ENCODE data around the gene SLC26A11. TPM values are rescaled to one million over a fixed set of nuclear protein-coding genes. Genes with fewer than 3 reads are reported as not detected.

Gene SLC26A11
- total and polyA plus RNA-seq, 2 donors (not counting 1 experiment from before 2014, with no cell fraction given), result 10.1 to 31.4 TPM

DNA sequence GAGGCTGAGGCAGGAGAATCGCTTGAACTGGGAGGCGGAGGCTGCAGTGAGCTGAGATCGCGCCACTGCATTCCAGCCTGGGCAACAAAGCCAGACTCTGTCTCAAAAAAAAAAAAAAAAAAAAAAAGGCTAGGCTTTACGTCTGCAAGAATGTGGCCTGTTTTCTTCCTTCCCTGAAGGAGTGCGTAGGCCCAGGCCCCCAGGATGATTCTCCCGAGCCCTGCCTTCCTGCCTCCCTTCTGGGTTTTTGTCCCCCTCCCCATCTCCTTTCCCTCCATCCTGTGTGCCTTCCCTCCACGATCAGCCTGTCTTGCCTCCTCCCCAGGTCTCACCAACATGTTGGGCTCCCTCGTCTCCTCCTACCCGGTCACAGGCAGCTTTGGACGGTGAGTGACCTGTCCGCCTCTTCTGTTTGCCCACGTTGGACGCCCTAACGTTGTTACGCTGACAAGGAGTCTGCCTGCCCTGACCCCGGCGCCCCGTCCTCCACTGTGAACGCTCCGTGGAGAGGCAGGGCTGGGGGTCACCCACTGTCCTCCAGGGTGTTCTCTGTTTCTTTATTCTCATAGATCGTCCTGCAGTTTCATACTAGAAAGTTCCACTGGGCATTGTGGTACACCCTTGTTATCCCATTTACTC, 24.8 kb downstream of the SLC26A11 start:
- no peaks in the 10 kb centered on the region for H3K79me2 ChIP-seq (ENCODE audit: control insufficient read depth, insufficient read depth, low read length)
- Mint-ChIP-seq H3K27me3 (no peaks in the 10 kb centered on the region), H3K27ac (no peak overlapping the region), H3K4me3 (no peak overlapping the region), H3K9me3 (ENCODE audit: insufficient read depth) (no peaks in the 10 kb centered on the region), H3K4me1 (no peaks in the 10 kb centered on the region)
- H3K4me1 ChIP-seq (ENCODE audit: control insufficient read depth in 2 of 2, insufficient read depth in 2 of 2, low read length in 2 of 2), result no peaks in the 10 kb centered on the region
- intact Hi-C loops (cut with micrococcal nuclease), result no loop called here
- H3K4me2 ChIP-seq (replicated peaks; ENCODE audit: low read depth, low read length, poor library complexity, severe bottlenecking), result no peak overlapping the region
- no peaks in the 10 kb centered on the region for H3K27me3 ChIP-seq (replicated peaks in 1 of 4; ENCODE audit: control extremely low read depth in 1 of 4, control insufficient read depth in 3 of 4, insufficient read depth in 4 of 4, low read length in 3 of 4)
- ChIA-PET POLR2A (no interaction called here), CTCF (no interaction called here)
- H3K4me3 ChIP-seq (ENCODE audit: control extremely low read depth in 1 of 5, extremely low read depth in 1 of 5, insufficient read depth in 1 of 5, low read depth in 2 of 5, low read length in 4 of 5), result no peak overlapping the region
- H4K20me1 ChIP-seq (ENCODE audit: control insufficient read depth, insufficient read depth, low read length, poor library complexity, severe bottlenecking), result no peaks in the 10 kb centered on the region
- H3K9me3 ChIP-seq (ENCODE audit: control extremely low read depth in 1 of 3, control insufficient read depth in 2 of 3, insufficient read depth in 1 of 3, low read length in 2 of 3), result peaks cover 0 to 3% (median 0%) of the 10 kb centered on the region in 3 donors
- no peak for DNase-seq
- no peak for ATAC-seq (ENCODE audit: low read depth)
- TF ChIP-seq, protein P1, sequence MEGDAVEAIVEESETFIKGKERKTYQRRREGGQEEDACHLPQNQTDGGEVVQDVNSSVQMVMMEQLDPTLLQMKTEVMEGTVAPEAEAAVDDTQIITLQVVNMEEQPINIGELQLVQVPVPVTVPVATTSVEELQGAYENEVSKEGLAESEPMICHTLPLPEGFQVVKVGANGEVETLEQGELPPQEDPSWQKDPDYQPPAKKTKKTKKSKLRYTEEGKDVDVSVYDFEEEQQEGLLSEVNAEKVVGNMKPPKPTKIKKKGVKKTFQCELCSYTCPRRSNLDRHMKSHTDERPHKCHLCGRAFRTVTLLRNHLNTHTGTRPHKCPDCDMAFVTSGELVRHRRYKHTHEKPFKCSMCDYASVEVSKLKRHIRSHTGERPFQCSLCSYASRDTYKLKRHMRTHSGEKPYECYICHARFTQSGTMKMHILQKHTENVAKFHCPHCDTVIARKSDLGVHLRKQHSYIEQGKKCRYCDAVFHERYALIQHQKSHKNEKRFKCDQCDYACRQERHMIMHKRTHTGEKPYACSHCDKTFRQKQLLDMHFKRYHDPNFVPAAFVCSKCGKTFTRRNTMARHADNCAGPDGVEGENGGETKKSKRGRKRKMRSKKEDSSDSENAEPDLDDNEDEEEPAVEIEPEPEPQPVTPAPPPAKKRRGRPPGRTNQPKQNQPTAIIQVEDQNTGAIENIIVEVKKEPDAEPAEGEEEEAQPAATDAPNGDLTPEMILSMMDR (IDR thresholded peaks at IDR 0.05), result no peak
- no peak for TF ChIP-seq EZH2 (IDR thresholded peaks at IDR 0.05; ENCODE audit: borderline replicate concordance, insufficient read depth, low read depth, low read length, poor library complexity, severe bottlenecking)
- no peak overlapping the region for H2AFZ ChIP-seq (ENCODE audit: insufficient read depth, low read depth, low read length, poor library complexity, severe bottlenecking)
- no peak overlapping the region for H3K27ac ChIP-seq (ENCODE audit: low read length in 2 of 2)
- WGBS (ENCODE audit: insufficient coverage), result 96% methylated on average over 22 of the region's 22 CpGs
- no peaks in the 10 kb centered on the region for H3K36me3 ChIP-seq (replicated peaks in 1 of 2; ENCODE audit: control extremely low read depth in 1 of 2, control insufficient read depth in 1 of 2, extremely low read depth in 1 of 2, insufficient read depth in 2 of 2, low read length in 1 of 2)
- H3K9ac ChIP-seq (ENCODE audit: low read length), result no peak overlapping the region

DNA sequence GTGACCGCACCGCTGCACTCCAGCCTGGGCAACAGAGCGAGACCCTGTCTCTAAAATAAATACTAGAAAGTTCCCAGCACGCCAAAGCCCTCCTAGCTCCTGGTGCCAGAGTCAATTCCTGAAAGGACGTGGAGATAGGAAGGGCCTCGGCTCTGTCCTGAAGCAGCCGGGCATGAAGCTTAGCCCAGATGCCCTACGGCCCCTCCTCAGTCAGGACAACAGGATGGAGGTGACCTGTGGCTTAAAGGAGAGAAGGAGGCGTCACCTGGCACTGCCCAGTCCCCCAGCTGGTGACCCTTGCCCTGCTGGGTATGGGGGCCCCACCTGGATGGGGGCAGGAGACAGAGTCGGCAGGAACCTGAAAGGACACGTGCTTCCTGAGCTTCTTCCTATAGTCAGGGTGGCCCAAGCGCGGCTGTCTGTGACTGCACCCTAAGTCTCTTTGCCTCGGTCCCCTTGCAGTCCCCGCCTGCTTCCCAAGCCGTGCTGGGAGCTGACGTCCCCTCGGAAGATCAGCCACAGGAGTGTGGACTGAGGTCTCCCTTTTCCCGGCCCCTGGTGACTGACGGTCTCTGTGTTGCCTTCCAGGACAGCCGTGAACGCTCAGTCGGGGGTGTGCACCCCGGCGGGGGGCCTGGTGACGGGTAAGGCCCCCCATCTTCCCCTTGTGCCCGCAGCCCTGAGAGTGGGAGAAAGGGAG, 25.5 kb downstream of the SLC26A11 start:
- H3K79me2 ChIP-seq (ENCODE audit: control insufficient read depth, insufficient read depth, low read length), result no peaks in the 10 kb centered on the region
- intact Hi-C loops (cut with micrococcal nuclease), result no loop called here
- DNase-seq, result no peak
- Mint-ChIP-seq H3K9me3 (ENCODE audit: insufficient read depth) (no peaks in the 10 kb centered on the region), H3K27me3 (no peaks in the 10 kb centered on the region), H3K27ac (no peak overlapping the region), H3K4me1 (no peaks in the 10 kb centered on the region), H3K4me3 (no peak overlapping the region)
- H3K9me3 ChIP-seq (ENCODE audit: control extremely low read depth in 1 of 3, control insufficient read depth in 2 of 3, insufficient read depth in 1 of 3, low read length in 2 of 3), result peaks cover 0 to 3% (median 0%) of the 10 kb centered on the region in 3 donors
- H3K9ac ChIP-seq (ENCODE audit: low read length), result no peak overlapping the region
- H2AFZ ChIP-seq (ENCODE audit: insufficient read depth, low read depth, low read length, poor library complexity, severe bottlenecking), result no peak overlapping the region
- CTCF ChIA-PET, result no interaction called here
- ATAC-seq (ENCODE audit: low read depth), result no peak
- no peaks in the 10 kb centered on the region for H3K36me3 ChIP-seq (replicated peaks in 1 of 2; ENCODE audit: control extremely low read depth in 1 of 2, control insufficient read depth in 1 of 2, extremely low read depth in 1 of 2, insufficient read depth in 2 of 2, low read length in 1 of 2)
- no peaks in the 10 kb centered on the region for H3K4me1 ChIP-seq (ENCODE audit: control insufficient read depth in 2 of 2, insufficient read depth in 2 of 2, low read length in 2 of 2)
- POLR2A ChIA-PET, result no interaction called here
- H4K20me1 ChIP-seq (ENCODE audit: control insufficient read depth, insufficient read depth, low read length, poor library complexity, severe bottlenecking), result no peaks in the 10 kb centered on the region
- WGBS (ENCODE audit: insufficient coverage), result 89% methylated on average over 26 of the region's 27 CpGs
- H3K27me3 ChIP-seq (replicated peaks in 1 of 4; ENCODE audit: control extremely low read depth in 1 of 4, control insufficient read depth in 3 of 4, insufficient read depth in 4 of 4, low read length in 3 of 4), result no peaks in the 10 kb centered on the region
- H3K4me3 ChIP-seq (ENCODE audit: control extremely low read depth in 1 of 5, extremely low read depth in 1 of 5, insufficient read depth in 1 of 5, low read depth in 2 of 5, low read length in 4 of 5), result no peak overlapping the region
- no peak overlapping the region for H3K4me2 ChIP-seq (replicated peaks; ENCODE audit: low read depth, low read length, poor library complexity, severe bottlenecking)
- TF ChIP-seq, protein P1 (IDR thresholded peaks at IDR 0.05), result no peak
- TF ChIP-seq EZH2 (IDR thresholded peaks at IDR 0.05; ENCODE audit: borderline replicate concordance, insufficient read depth, low read depth, low read length, poor library complexity, severe bottlenecking), result no peak
- H3K27ac ChIP-seq (ENCODE audit: low read length in 2 of 2), result no peak overlapping the region
